ENCODE data around the gene SPATA7. TPM values are rescaled to one million over a fixed set of nuclear protein-coding genes. Genes with fewer than 3 reads are reported as not detected.

The SPATA7 gene
- polyA plus RNA-seq, 1 of the 3 experiments (the other 2 are of a cell fraction) = 3.5 TPM

GRCh38 chr14:88454886-88455285 is 69.4 kb downstream of the SPATA7 start (continued):
- TF ChIP-seq USF2 (IDR thresholded peaks at IDR 0.05; ENCODE audit: borderline replicate concordance, low read depth, low read length) (no peak), GABPA (IDR thresholded peaks at IDR 0.05; ENCODE audit: low read depth) (no peak), RFX5 (IDR thresholded peaks at IDR 0.05; ENCODE audit: low read length) (no peak), USF1 (IDR thresholded peaks at IDR 0.05; ENCODE audit: borderline replicate concordance, low read depth) (no peak), RCOR1 (IDR thresholded peaks at IDR 0.05; ENCODE audit: low read length) (no peak), EZH2phosphoT487 (IDR thresholded peaks at IDR 0.05; ENCODE audit: borderline replicate concordance, low read depth) (no peak), CTCF (IDR thresholded peaks at IDR 0.05) (no peak)

- Histone ChIP-seq H3K9me3 (no peaks in the 10 kb centered on the region), H3K4me2 (no peak overlapping the region), H3K4me3 (ENCODE audit: low read depth in 2 of 2, low read length in 1 of 2) (no peak overlapping the region), H3F3A (replicated peaks; ENCODE audit: insufficient read depth) (peaks cover 8% of the 10 kb centered on the region), H3K9me2 (no peaks in the 10 kb centered on the region), H3K79me2 (ENCODE audit: insufficient read depth) (no peaks in the 10 kb centered on the region), H3K36me3 (replicated peaks in 1 of 2; ENCODE audit: control insufficient read depth in 1 of 2, insufficient read depth in 2 of 2, low read length in 1 of 2) (peaks cover 37 to 59% of the 10 kb centered on the region in 2 experiments), H3K27me3 (ENCODE audit: insufficient read depth) (no peaks in the 10 kb centered on the region), H3K27ac (ENCODE audit: low read depth in 2 of 2, low read length in 1 of 2) (no peak overlapping the region), H4K20me1 (ENCODE audit: insufficient read depth) (no peaks in the 10 kb centered on the region), H3K4me1 (ENCODE audit: control insufficient read depth in 1 of 2, insufficient read depth in 2 of 2, low read depth in 1 of 2, low read length in 1 of 2) (no peaks in the 10 kb centered on the region), H2AFZ (ENCODE audit: low read depth) (no peak overlapping the region), H3K9ac (no peak overlapping the region)
- ChIA-PET CTCF (interaction anchor here (0.9 to 2.0 kb wide), 4 partner anchors 9 to 38 kb away, joined by 3 to 5 read pairs (median 4); no protein-coding TSS in a partner anchor), POLR2A (no interaction called here)
- 84% methylated on average over 4 of the region's 4 CpGs for WGBS (ENCODE audit: low lambda C conversion rate)
- DNase-seq = no peak
- TF ChIP-seq CTCF (IDR thresholded peaks at IDR 0.05) (peak; percentile 50), FOXM1 (IDR thresholded peaks at IDR 0.05; ENCODE audit: low read depth) (no peak)
Measured at GRCh38 chr14:88463318-88463717, 77.9 kb downstream of the SPATA7 start.

All from SK-N-SH (cell line).